ENCODE data around the gene RNF152.
A peak's percentile ranks its signal among the peaks of the same experiment; 100 is the strongest.

Gene RNF152

GRCh38 chr18:61772293-61772848 is 120.4 kb downstream of the RNF152 start:
- no peak overlapping the region for H3K4me3 ChIP-seq (ENCODE audit: severe bottlenecking)
- H3K27ac ChIP-seq (ENCODE audit: poor library complexity, severe bottlenecking): no peak overlapping the region
- TF ChIP-seq CTCF (IDR thresholded peaks at IDR 0.05; ENCODE audit: poor library complexity, severe bottlenecking): no peak
- H3K27me3 ChIP-seq (ENCODE audit: insufficient read depth, poor library complexity, severe bottlenecking): no peaks in the 10 kb centered on the region
- no peaks in the 10 kb centered on the region for H3K36me3 ChIP-seq (ENCODE audit: low read depth)
- H3K4me1 ChIP-seq (ENCODE audit: insufficient read depth, poor library complexity, severe bottlenecking): no peaks in the 10 kb centered on the region
- DNase-seq (ENCODE audit: low spot score) (no peak), ATAC-seq (ENCODE audit: low read depth) (no peak)
- no peaks in the 10 kb centered on the region for H3K9me3 ChIP-seq (ENCODE audit: severe bottlenecking)

DNA sequence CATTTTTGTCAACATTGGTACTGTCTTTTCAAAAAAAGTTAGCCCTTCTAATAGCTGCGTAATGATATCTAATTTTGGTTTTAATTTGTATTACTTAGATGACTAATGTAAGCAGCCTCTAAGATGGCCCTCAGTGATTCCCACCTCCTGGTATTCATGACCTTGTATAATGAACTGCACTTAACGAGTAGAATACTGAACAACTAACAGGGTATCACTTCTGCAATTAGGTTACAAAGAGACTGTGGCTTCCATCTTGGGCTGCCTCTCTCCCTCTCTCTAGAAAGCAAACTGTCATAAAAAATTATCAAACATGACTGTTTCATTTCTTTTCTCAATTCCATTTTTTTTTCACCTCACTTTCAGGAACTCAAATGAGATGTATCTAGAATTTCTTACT is 120.9 kb downstream of the RNF152 start:
- Histone ChIP-seq H3K4me3 (ENCODE audit: severe bottlenecking) (no peak overlapping the region), H3K4me1 (ENCODE audit: insufficient read depth, poor library complexity, severe bottlenecking) (no peaks in the 10 kb centered on the region), H3K27ac (ENCODE audit: poor library complexity, severe bottlenecking) (no peak overlapping the region), H3K36me3 (ENCODE audit: low read depth) (no peaks in the 10 kb centered on the region), H3K9me3 (ENCODE audit: severe bottlenecking) (no peaks in the 10 kb centered on the region), H3K27me3 (ENCODE audit: insufficient read depth, poor library complexity, severe bottlenecking) (no peaks in the 10 kb centered on the region)
- TF ChIP-seq CTCF (IDR thresholded peaks at IDR 0.05; ENCODE audit: poor library complexity, severe bottlenecking): no peak
- DNase-seq (ENCODE audit: low spot score): no peak
- no peak for ATAC-seq (ENCODE audit: low read depth)

DNA sequence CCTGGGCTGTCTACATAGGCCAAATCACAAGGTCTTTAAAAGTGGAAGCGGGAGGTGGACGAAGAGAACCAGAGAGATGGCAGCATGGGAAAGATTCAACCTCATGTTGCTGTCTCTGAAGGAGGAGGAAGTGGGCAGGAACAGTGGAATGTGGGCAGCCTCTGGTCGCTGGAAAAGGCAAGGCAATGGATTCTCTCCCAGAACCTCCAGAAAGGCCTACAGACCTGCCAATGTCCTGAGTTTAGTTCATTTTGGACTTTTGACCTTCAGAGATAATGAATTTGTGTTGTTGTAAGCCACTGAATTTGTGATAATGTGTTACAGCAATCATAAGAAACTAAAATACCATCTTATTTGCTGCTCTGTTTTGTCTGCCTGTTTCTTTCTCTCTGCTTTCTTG is 122.5 kb downstream of the RNF152 start:
- ATAC-seq (ENCODE audit: low read depth) (no peak), DNase-seq (ENCODE audit: low spot score) (no peak)
- no peak overlapping the region for H3K4me3 ChIP-seq (ENCODE audit: severe bottlenecking)
- H3K36me3 ChIP-seq (ENCODE audit: low read depth): no peaks in the 10 kb centered on the region
- no peaks in the 10 kb centered on the region for H3K9me3 ChIP-seq (ENCODE audit: severe bottlenecking)
- no peaks in the 10 kb centered on the region for H3K4me1 ChIP-seq (ENCODE audit: insufficient read depth, poor library complexity, severe bottlenecking)
- no peak for TF ChIP-seq CTCF (IDR thresholded peaks at IDR 0.05; ENCODE audit: poor library complexity, severe bottlenecking)
- no peaks in the 10 kb centered on the region for H3K27me3 ChIP-seq (ENCODE audit: insufficient read depth, poor library complexity, severe bottlenecking)
- no peak overlapping the region for H3K27ac ChIP-seq (ENCODE audit: poor library complexity, severe bottlenecking)

GRCh38 chr18:61766266-61766884 is 126.4 kb downstream of the RNF152 start:
- no peak overlapping the region for H3K4me3 ChIP-seq (ENCODE audit: severe bottlenecking)
- no peaks in the 10 kb centered on the region for H3K4me1 ChIP-seq (ENCODE audit: insufficient read depth, poor library complexity, severe bottlenecking)
- DNase-seq (ENCODE audit: low spot score) (no peak), ATAC-seq (ENCODE audit: low read depth) (peak; percentile 38; the same call in 2 of the 3 replicates)
- H3K36me3 ChIP-seq (ENCODE audit: low read depth): no peaks in the 10 kb centered on the region
- no peak for TF ChIP-seq CTCF (IDR thresholded peaks at IDR 0.05; ENCODE audit: poor library complexity, severe bottlenecking)
- no peaks in the 10 kb centered on the region for H3K27me3 ChIP-seq (ENCODE audit: insufficient read depth, poor library complexity, severe bottlenecking)
- H3K9me3 ChIP-seq (ENCODE audit: severe bottlenecking): no peaks in the 10 kb centered on the region
- no peak overlapping the region for H3K27ac ChIP-seq (ENCODE audit: poor library complexity, severe bottlenecking)

DNA sequence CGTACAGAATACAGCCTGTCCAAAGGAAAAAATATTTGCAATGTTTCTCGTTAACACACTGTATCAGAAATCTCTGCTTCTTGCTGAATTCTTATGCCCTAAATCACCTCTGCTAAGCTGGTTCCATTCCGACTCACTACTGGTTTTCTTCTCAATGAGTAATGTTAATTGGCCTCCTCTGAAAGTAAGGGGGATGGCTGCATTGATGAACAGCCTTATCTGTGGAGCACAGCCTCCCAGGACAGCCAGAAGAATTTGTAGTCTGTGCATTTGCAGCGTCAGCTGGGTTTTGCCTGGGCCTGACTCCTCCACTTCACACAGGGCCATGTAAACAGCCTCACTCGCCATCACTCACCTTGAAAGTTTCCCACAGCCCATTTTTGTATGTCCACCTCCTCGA is 127.7 kb downstream of the RNF152 start:
- ATAC-seq (ENCODE audit: low read depth) (peak; percentile 31; the same call in 1 of the 3 replicates), DNase-seq (ENCODE audit: low spot score) (no peak)
- no peaks in the 10 kb centered on the region for H3K36me3 ChIP-seq (ENCODE audit: low read depth)
- TF ChIP-seq CTCF (IDR thresholded peaks at IDR 0.05; ENCODE audit: poor library complexity, severe bottlenecking): no peak
- no peaks in the 10 kb centered on the region for H3K27me3 ChIP-seq (ENCODE audit: insufficient read depth, poor library complexity, severe bottlenecking)
- H3K27ac ChIP-seq (ENCODE audit: poor library complexity, severe bottlenecking): no peak overlapping the region
- H3K9me3 ChIP-seq (ENCODE audit: severe bottlenecking): no peaks in the 10 kb centered on the region
- no peak overlapping the region for H3K4me3 ChIP-seq (ENCODE audit: severe bottlenecking)
- H3K4me1 ChIP-seq (ENCODE audit: insufficient read depth, poor library complexity, severe bottlenecking): no peaks in the 10 kb centered on the region

All from RWPE2 (cell line).